A549 (cell line): ENCODE data around the gene CD8B.

Experiments
- BCL3 ChIP-seq: fragments of >200 bp; sonication (Bioruptor Twin); formaldehyde crosslinking; IDR thresholded peaks from 3 replicates; pipeline ENCODE4 v1.6.1; 2016
- BHLHE40 ChIP-seq: IDR thresholded peaks from 2 replicates; pipeline ENCODE4 v1.6.1; 2012; ENCODE audit warnings: low read depth, low read length, inconsistent platforms
- CTCF ChIP-seq: fragments of >200 bp; sonication (Bioruptor Twin); formaldehyde crosslinking; IDR thresholded peaks from 3 replicates; pipeline ENCODE4 v1.5.1; 2016
- POLR2AphosphoS2 ChIP-seq: conservative IDR thresholded peaks from 2 replicates; pipeline ENCODE4 v1.6.1; 2012; ENCODE audit warnings: low read length, improper control_type of control experiment, inconsistent platforms

DNA sequence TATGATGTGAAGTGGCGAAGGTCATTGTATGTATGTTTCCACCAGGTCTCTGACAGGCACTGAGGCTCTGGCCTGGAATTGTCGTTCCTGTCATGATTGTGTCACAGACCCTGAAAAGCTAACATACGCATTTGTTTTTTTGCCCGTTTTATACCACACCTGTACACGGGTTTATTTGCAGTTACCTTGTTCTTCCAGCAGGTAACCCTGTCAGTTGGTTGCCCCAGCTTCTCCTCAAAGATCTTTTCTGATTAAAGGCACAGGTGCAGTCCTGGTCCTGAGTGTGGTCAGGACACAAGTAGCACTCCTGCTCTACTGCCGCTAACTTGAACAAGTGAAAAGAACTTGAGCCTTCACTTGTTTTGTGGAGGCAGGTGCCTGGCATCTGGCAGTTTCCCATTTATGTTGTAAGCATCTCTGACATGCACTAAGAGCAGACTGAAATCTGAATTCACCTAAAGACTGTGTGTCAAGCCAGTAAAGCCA lies 90.8 kb downstream of the CD8B start:
- TF ChIP-seq CTCF = no peak
- no peak for TF ChIP-seq BHLHE40
- TF ChIP-seq BCL3 = no peak
- no peak for TF ChIP-seq POLR2AphosphoS2
